Hair follicular keratinocyte (primary cell): ENCODE measurements around the gene LTBP4. TPM values are rescaled to one million over a fixed set of nuclear protein-coding genes. Genes with fewer than 3 reads are reported as not detected.

ENCODE experiments used
- total RNA-seq: library from RNA; depleted of rRNA; stranded (reverse); fragments of >200 nt; gene quantifications from 2 replicates; pipeline ENCODE4 v1.2.3, GENCODE V29; 2015

Gene LTBP4, protein sequence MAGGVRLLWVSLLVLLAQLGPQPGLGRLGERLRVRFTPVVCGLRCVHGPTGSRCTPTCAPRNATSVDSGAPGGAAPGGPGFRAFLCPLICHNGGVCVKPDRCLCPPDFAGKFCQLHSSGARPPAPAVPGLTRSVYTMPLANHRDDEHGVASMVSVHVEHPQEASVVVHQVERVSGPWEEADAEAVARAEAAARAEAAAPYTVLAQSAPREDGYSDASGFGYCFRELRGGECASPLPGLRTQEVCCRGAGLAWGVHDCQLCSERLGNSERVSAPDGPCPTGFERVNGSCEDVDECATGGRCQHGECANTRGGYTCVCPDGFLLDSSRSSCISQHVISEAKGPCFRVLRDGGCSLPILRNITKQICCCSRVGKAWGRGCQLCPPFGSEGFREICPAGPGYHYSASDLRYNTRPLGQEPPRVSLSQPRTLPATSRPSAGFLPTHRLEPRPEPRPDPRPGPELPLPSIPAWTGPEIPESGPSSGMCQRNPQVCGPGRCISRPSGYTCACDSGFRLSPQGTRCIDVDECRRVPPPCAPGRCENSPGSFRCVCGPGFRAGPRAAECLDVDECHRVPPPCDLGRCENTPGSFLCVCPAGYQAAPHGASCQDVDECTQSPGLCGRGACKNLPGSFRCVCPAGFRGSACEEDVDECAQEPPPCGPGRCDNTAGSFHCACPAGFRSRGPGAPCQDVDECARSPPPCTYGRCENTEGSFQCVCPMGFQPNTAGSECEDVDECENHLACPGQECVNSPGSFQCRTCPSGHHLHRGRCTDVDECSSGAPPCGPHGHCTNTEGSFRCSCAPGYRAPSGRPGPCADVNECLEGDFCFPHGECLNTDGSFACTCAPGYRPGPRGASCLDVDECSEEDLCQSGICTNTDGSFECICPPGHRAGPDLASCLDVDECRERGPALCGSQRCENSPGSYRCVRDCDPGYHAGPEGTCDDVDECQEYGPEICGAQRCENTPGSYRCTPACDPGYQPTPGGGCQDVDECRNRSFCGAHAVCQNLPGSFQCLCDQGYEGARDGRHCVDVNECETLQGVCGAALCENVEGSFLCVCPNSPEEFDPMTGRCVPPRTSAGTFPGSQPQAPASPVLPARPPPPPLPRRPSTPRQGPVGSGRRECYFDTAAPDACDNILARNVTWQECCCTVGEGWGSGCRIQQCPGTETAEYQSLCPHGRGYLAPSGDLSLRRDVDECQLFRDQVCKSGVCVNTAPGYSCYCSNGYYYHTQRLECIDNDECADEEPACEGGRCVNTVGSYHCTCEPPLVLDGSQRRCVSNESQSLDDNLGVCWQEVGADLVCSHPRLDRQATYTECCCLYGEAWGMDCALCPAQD (N-terminal part only)
- 57.3 and 133 TPM in 2 replicates for total RNA-seq

DNA sequence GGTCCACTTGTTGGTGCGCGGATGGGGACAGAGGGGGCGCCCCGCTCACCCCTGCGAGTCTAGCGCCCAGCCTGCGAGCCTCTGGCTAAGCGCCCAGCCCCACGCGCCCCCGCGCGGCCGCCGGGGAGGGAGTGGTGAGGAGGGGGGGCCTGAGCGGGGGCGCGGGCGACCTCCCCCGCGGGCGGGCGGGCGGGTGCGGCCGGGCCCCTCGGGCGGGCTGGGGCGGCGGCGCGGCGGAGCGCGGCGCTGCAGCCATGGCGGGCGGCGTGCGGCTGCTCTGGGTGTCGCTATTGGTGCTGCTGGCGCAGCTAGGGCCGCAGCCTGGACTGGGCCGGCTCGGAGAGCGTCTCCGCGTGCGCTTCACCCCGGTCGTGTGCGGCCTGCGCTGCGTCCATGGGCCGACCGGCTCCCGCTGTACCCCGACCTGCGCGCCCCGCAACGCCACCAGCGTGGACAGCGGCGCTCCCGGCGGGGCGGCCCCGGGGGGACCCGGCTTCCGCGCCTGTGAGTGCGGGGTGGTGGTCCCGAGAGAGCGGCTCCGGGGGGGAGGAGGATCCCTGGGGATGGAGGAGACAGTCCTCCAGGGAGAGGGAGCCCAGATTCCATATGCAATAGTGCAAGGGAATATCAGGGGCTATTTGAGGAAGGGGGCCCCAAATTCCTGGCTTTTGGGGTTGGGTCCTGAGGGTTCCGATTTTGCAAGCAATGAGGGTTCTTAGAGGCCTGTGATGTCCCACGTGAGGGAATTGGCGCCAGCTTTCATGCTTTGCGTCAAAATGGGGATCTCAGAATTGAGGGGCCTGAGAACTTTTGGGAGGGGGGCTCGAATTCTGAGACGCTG lies at the start of gene LTBP4:
TSS of gene LTBP4 (plus strand) at position 236 of the 841 bp plus-strand sequence. CDS start at position 255, 19 bp downstream.

GRCh38 chr19:40576585-40577451 lies 24.4 kb upstream of the LTBP4 start, which contains the start of gene SHKBP1:
SHKBP1 (plus strand) TSS chr19:40576873; CDS start chr19:40576900, 27 bp downstream.

Other genes with a start within 250 kb of the LTBP4 start
- not detected in 2 replicates for gene HIPK4, start 211.2 kb upstream of the LTBP4 start, total RNA-seq
- gene PRX, start 188.0 kb upstream of the LTBP4 start, total RNA-seq: 0.99 and 2.5 TPM in 2 replicates
- 27.1 and 28.6 TPM in 2 replicates for gene SERTAD1, start 175.4 kb upstream of the LTBP4 start, total RNA-seq
- gene SERTAD3, start 157.0 kb upstream of the LTBP4 start, total RNA-seq: 13.3 and 20.4 TPM in 2 replicates
- 100 and 154 TPM in 2 replicates for gene BLVRB, start 135.6 kb upstream of the LTBP4 start, total RNA-seq
- 1.2 and 1.6 TPM in 2 replicates for gene SPTBN4, start 134.4 kb upstream of the LTBP4 start, total RNA-seq
- gene SHKBP1, start 24.5 kb upstream of the LTBP4 start, total RNA-seq: 64.0 and 75.3 TPM in 2 replicates
- gene NUMBL, start 89.3 kb downstream of the LTBP4 start, total RNA-seq: 6.9 and 8.9 TPM in 2 replicates
- 23.9 and 25.1 TPM in 2 replicates for gene COQ8B, start 115.5 kb downstream of the LTBP4 start, total RNA-seq
- 22.6 and 42.5 TPM in 2 replicates for gene ITPKC, start 115.7 kb downstream of the LTBP4 start, total RNA-seq
- 2.2 and 2.3 TPM in 2 replicates for gene ACTMAP, start 149.1 kb downstream of the LTBP4 start, total RNA-seq
- gene SNRPA, start 149.8 kb downstream of the LTBP4 start, total RNA-seq: 138 and 158 TPM in 2 replicates
- gene MIA, start 174.2 kb downstream of the LTBP4 start, total RNA-seq: 2.1 and 5.5 TPM in 2 replicates
- gene RAB4B, start 176.9 kb downstream of the LTBP4 start, total RNA-seq: 21.7 and 27.3 TPM in 2 replicates
- gene EGLN2, start 197.8 kb downstream of the LTBP4 start, total RNA-seq: 59.9 and 77.0 TPM in 2 replicates
- gene CYP2A6, start 249.1 kb downstream of the LTBP4 start, total RNA-seq: not detected in 2 replicates